Activated CD4-positive, alpha-beta T cell treated with anti-CD3 and anti-CD28 coated beads, Interleukin-2, amount 10 ng/mL, durations not matched to agents 24 days and 14 days (primary cell): ENCODE data around the gene SLC35F1. TPM values are rescaled to one million over a fixed set of nuclear protein-coding genes. Genes with fewer than 3 reads are reported as not detected.

ENCODE experiments used
- DNase-seq: peaks from one replicate; pipeline ENCODE4 v3.0.0; 2022
- H3K27ac Mint-ChIP-seq: one replicate; pipeline ENCODE4 v1.8.0; 2022; ENCODE audit warnings: mild to moderate bottlenecking, mixed read lengths
- H3K27me3 Mint-ChIP-seq: one replicate; pipeline ENCODE4 v1.8.0; 2022; ENCODE audit warnings: mixed read lengths
- H3K36me3 Mint-ChIP-seq: one replicate; pipeline ENCODE4 v1.8.0; 2022; ENCODE audit warnings: low read depth, mild to moderate bottlenecking, mixed read lengths
- H3K4me1 Mint-ChIP-seq: one replicate; pipeline ENCODE4 v1.8.0; 2021; ENCODE audit warnings: mixed read lengths
- H3K4me3 Mint-ChIP-seq: one replicate; pipeline ENCODE4 v1.8.0; 2022; ENCODE audit warnings: mild to moderate bottlenecking, moderate library complexity, mixed read lengths
- H3K9me3 Mint-ChIP-seq: one replicate; pipeline ENCODE4 v1.8.0; 2021; ENCODE audit warnings: mixed read lengths
- intact Hi-C: fragments of 100-400 bp; cut with micrococcal nuclease; formaldehyde crosslinking; loops from one replicate; pipeline ENCODE4 v1.15.1; 2023
- total RNA-seq: library from RNA; stranded (reverse); gene quantifications from 2 replicates; pipeline ENCODE4 v1.2.3, GENCODE V29; 2022

SLC35F1 gene
- total RNA-seq, 1 donor from 2014 or later = 0.05 TPM

GRCh38 chr6:117915846-117916245 is 8.8 kb downstream of the SLC35F1 start:
- Mint-ChIP-seq H3K36me3 (no peaks in the 10 kb centered on the region), H3K27me3 (peaks cover 5% of the 10 kb centered on the region), H3K4me1 (no peaks in the 10 kb centered on the region), H3K9me3 (no peaks in the 10 kb centered on the region), H3K27ac (no peak overlapping the region), H3K4me3 (no peak overlapping the region)
- no peak for DNase-seq
- intact Hi-C loops = no loop called here

GRCh38 chr6:117916483-117916882 is 9.4 kb downstream of the SLC35F1 start:
- H3K27ac Mint-ChIP-seq = no peak overlapping the region
- H3K27me3 Mint-ChIP-seq = peaks cover 6% of the 10 kb centered on the region
- no peaks in the 10 kb centered on the region for H3K9me3 Mint-ChIP-seq
- no peaks in the 10 kb centered on the region for H3K36me3 Mint-ChIP-seq
- DNase-seq = no peak
- intact Hi-C loops = no loop called here
- H3K4me3 Mint-ChIP-seq = no peak overlapping the region
- H3K4me1 Mint-ChIP-seq = no peaks in the 10 kb centered on the region

- intact Hi-C loops = no loop called here
- no peaks in the 10 kb centered on the region for H3K9me3 Mint-ChIP-seq
Measured at GRCh38 chr6:117917176-117917575, 10.1 kb downstream of the SLC35F1 start.

DNA sequence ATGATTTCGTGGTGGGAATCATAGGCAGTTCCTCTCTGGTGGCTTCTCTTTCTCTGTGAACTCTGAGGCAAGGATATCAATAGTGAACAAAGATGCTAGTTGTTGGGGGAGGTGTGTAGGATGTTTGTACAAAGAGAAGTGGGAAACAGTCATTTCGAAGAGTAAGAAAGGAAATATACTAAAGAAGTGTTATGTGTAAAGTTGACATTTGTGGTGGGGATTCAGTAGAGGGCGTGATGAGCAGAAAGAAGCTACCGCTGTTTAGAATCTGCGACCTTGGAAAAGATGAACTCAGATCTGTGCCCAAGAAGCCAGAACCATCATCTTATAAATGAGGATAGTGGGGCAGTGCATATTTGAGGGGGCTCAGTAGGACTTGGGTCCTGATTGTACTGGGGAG is 11.4 kb downstream of the SLC35F1 start:
- Mint-ChIP-seq H3K9me3 (no peaks in the 10 kb centered on the region), H3K4me3 (no peak overlapping the region), H3K4me1 (no peaks in the 10 kb centered on the region), H3K36me3 (no peaks in the 10 kb centered on the region), H3K27me3 (peaks cover 3% of the 10 kb centered on the region), H3K27ac (no peak overlapping the region)
- no peak for DNase-seq
- intact Hi-C loops = no loop called here

More at GRCh38 chr6:117917176-117917575, 10.1 kb downstream of the SLC35F1 start:
- H3K27me3 Mint-ChIP-seq = peaks cover 6% of the 10 kb centered on the region
- DNase-seq = no peak
- H3K4me1 Mint-ChIP-seq = no peaks in the 10 kb centered on the region
- no peak overlapping the region for H3K27ac Mint-ChIP-seq
- H3K4me3 Mint-ChIP-seq = no peak overlapping the region
- H3K36me3 Mint-ChIP-seq = no peaks in the 10 kb centered on the region

- Mint-ChIP-seq H3K9me3 (no peaks in the 10 kb centered on the region), H3K27me3 (peaks cover 3% of the 10 kb centered on the region), H3K4me3 (no peak overlapping the region), H3K4me1 (no peaks in the 10 kb centered on the region), H3K27ac (no peak overlapping the region), H3K36me3 (no peaks in the 10 kb centered on the region)
- DNase-seq = no peak
- intact Hi-C loops = no loop called here
Measured at GRCh38 chr6:117919275-117919674, 12.2 kb downstream of the SLC35F1 start.

GRCh38 chr6:117919775-117920729 is 13.0 kb downstream of the SLC35F1 start:
- no peaks in the 10 kb centered on the region for H3K36me3 Mint-ChIP-seq
- intact Hi-C loops = no loop called here
- no peak overlapping the region for H3K27ac Mint-ChIP-seq

DNA sequence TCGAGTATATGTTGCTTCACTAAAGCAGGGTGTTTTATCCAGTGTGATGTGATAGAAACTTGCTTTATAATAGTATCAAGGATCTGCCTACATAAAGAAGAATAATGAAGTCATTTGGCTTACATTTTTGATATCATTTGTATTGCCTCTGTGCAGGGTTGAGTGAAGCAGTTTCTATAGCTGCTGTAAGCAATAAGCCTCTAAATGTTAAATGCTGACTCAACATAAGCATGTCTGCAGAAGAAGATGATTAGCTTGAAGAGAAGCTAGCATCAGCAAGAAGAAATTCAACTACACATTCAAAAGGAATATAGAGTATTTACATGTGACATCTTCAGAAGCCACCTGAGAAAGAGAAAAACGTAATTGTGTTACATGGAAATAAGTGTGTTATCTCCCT is 17.6 kb downstream of the SLC35F1 start:
- H3K9me3 Mint-ChIP-seq = no peaks in the 10 kb centered on the region
- intact Hi-C loops = no loop called here
- no peaks in the 10 kb centered on the region for H3K36me3 Mint-ChIP-seq
- no peak overlapping the region for H3K4me3 Mint-ChIP-seq
- H3K4me1 Mint-ChIP-seq = no peaks in the 10 kb centered on the region
- peaks cover 3% of the 10 kb centered on the region for H3K27me3 Mint-ChIP-seq
- DNase-seq = no peak
- no peak overlapping the region for H3K27ac Mint-ChIP-seq

More at GRCh38 chr6:117919775-117920729, 13.0 kb downstream of the SLC35F1 start:
- Mint-ChIP-seq H3K27me3 (peaks cover 3% of the 10 kb centered on the region), H3K4me3 (no peak overlapping the region), H3K9me3 (no peaks in the 10 kb centered on the region), H3K4me1 (no peaks in the 10 kb centered on the region)
- no peak for DNase-seq

DNA sequence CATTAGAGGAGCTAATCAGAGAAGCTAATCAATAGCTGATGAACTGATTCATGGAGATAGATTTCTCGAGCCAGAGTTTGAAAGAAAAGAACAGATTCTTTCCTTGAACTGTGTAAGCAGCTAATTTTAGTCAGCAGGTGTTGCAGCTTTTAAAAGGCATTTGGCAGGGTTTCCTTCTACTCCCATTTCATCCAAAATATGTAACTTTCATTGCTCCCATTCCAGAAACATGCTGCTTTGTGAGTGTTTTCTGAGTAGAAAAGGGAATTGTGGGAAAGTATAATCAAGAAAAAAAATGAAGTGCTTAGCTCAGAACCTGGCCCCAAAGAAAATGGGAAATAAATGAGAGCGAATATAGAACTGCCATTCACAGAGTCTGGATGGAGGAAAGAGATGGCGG is 20.8 kb downstream of the SLC35F1 start:
- no peak for DNase-seq
- Mint-ChIP-seq H3K27ac (no peak overlapping the region), H3K4me3 (no peak overlapping the region), H3K4me1 (no peaks in the 10 kb centered on the region), H3K27me3 (no peaks in the 10 kb centered on the region), H3K9me3 (no peaks in the 10 kb centered on the region), H3K36me3 (no peaks in the 10 kb centered on the region)
- intact Hi-C loops = no loop called here

DNA sequence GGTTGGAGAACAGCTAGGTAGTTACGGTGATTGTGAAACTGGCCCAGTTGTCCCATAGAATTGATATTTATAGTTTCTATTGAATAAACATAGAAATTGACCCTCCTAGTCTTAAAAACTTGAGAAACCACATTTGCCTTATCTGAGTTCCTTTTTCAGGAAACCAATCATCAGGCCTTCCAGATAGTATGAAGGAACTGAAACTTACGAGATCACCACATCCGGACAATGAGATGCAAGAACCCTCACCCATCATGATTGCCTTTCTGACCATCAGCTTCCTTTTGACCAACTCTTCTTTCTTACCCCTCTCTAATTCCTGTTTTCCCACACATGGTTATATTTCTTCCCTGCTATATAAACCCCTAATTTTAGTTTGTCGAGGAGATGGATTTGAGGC is 21.8 kb downstream of the SLC35F1 start:
- DNase-seq = no peak
- H3K27me3 Mint-ChIP-seq = no peaks in the 10 kb centered on the region

DNA sequence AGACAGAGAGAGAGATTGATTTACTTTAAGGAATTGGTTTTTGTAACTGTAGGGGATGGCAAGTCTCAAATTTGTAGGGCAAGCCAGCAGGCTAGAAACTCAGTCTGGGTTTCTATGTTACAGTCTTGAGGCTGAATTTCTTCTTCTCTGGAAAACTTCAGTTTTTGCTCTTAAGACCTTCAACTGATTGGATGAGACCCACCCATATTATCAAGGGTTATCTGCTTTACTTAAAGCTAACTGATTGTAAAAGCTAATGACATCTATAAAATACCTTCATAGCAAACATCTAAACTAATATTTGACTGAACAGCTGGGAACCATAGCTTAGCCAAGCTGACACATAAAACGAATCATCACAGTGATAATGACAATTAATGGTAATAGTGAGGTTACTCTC is 22.4 kb downstream of the SLC35F1 start:
- no peak overlapping the region for H3K27ac Mint-ChIP-seq
- no peaks in the 10 kb centered on the region for H3K27me3 Mint-ChIP-seq
- H3K4me1 Mint-ChIP-seq = no peaks in the 10 kb centered on the region
- no peaks in the 10 kb centered on the region for H3K9me3 Mint-ChIP-seq
- no peak for DNase-seq
- H3K4me3 Mint-ChIP-seq = no peak overlapping the region
- no peaks in the 10 kb centered on the region for H3K36me3 Mint-ChIP-seq
- intact Hi-C loops = no loop called here

More for the DNA sequence above, 21.8 kb downstream of the SLC35F1 start:
- Mint-ChIP-seq H3K4me3 (no peak overlapping the region), H3K4me1 (no peaks in the 10 kb centered on the region), H3K9me3 (no peaks in the 10 kb centered on the region), H3K27ac (no peak overlapping the region), H3K36me3 (no peaks in the 10 kb centered on the region)
- intact Hi-C loops = no loop called here

- DNase-seq = no peak
- Mint-ChIP-seq H3K27me3 (no peaks in the 10 kb centered on the region), H3K36me3 (no peaks in the 10 kb centered on the region), H3K9me3 (no peaks in the 10 kb centered on the region), H3K27ac (no peak overlapping the region), H3K4me3 (no peak overlapping the region), H3K4me1 (no peaks in the 10 kb centered on the region)
- intact Hi-C loops = no loop called here
Measured at GRCh38 chr6:117930645-117931044, 23.6 kb downstream of the SLC35F1 start.

DNA sequence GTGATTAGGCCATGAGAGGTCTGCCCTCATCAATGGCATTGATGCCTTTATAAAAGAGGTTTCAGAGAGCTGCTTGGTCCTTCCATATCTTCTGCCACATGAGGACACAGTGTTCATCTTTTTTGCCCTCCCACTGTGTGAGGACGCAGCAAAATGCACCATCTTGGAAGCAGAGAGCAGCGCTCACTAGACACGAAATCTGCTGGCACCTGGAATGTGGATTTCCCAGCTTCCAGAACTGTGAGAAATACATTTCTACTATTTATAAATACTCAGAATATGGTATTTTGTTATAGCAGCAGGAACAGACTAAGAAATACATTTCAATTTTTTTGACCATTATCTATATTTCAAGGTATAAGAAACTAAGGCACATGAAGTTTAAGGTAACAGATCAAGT is 24.9 kb downstream of the SLC35F1 start:
- no peak overlapping the region for H3K27ac Mint-ChIP-seq
- H3K4me3 Mint-ChIP-seq = no peak overlapping the region
- no peaks in the 10 kb centered on the region for H3K4me1 Mint-ChIP-seq
- intact Hi-C loops = no loop called here
- H3K9me3 Mint-ChIP-seq = no peaks in the 10 kb centered on the region
- no peaks in the 10 kb centered on the region for H3K36me3 Mint-ChIP-seq
- no peak for DNase-seq
- H3K27me3 Mint-ChIP-seq = no peaks in the 10 kb centered on the region

- H3K9me3 Mint-ChIP-seq = no peaks in the 10 kb centered on the region
- intact Hi-C loops = no loop called here
- H3K4me1 Mint-ChIP-seq = no peaks in the 10 kb centered on the region
- no peak for DNase-seq
- no peaks in the 10 kb centered on the region for H3K36me3 Mint-ChIP-seq
- no peaks in the 10 kb centered on the region for H3K27me3 Mint-ChIP-seq
- H3K4me3 Mint-ChIP-seq = no peak overlapping the region
- no peak overlapping the region for H3K27ac Mint-ChIP-seq
Measured at GRCh38 chr6:117932676-117933075, 25.6 kb downstream of the SLC35F1 start.

DNA sequence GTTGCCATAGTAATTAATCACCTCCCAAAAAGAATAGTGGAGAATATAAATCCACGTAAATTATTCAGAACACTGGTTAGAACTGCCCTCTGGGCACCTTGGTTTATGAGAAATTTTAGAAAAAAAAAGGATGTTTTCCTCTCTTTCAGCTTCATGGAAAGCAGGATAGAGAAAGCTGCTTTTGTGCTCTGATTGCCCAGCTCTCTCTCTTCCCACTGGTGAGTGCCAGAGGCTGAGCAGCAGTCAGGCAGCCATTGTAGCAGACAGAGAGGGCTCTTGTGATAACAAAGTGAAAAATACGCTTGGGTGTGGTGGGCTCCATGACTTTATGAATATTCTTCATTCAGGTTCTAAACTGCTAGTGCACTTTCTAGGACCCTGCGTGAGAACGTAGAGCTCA is 26.4 kb downstream of the SLC35F1 start:
- no peaks in the 10 kb centered on the region for H3K9me3 Mint-ChIP-seq
- no peak overlapping the region for H3K27ac Mint-ChIP-seq
- H3K27me3 Mint-ChIP-seq = no peaks in the 10 kb centered on the region
- no peak overlapping the region for H3K4me3 Mint-ChIP-seq
- no peaks in the 10 kb centered on the region for H3K4me1 Mint-ChIP-seq
- no peak for DNase-seq
- intact Hi-C loops = no loop called here
- H3K36me3 Mint-ChIP-seq = no peaks in the 10 kb centered on the region
